GM18519 (cell line): Measurements from ENCODE around the gene TRERF1.
"Not testable (repeated sequence)": the region's sequence is repeated elsewhere in the genome, so short reads cannot be mapped to it uniquely, and the experiment has no call there.

Experiments used
- ATAC-seq: cut with Tn5 transposase; IDR thresholded peaks from one replicate; pipeline ENCODE4 v1.9.1; 2021; ENCODE audit warnings: mild to moderate bottlenecking, moderate library complexity; ENCODE audit not compliant: unreplicated experiment, low FRiP score

The TRERF1 gene

GRCh38 chr6:42450477-42451332 lies 1.0 kb downstream of the TRERF1 start:
- no peak for ATAC-seq

GRCh38 chr6:42449917-42450476 lies 1.7 kb downstream of the TRERF1 start:
- no peak for ATAC-seq

DNA sequence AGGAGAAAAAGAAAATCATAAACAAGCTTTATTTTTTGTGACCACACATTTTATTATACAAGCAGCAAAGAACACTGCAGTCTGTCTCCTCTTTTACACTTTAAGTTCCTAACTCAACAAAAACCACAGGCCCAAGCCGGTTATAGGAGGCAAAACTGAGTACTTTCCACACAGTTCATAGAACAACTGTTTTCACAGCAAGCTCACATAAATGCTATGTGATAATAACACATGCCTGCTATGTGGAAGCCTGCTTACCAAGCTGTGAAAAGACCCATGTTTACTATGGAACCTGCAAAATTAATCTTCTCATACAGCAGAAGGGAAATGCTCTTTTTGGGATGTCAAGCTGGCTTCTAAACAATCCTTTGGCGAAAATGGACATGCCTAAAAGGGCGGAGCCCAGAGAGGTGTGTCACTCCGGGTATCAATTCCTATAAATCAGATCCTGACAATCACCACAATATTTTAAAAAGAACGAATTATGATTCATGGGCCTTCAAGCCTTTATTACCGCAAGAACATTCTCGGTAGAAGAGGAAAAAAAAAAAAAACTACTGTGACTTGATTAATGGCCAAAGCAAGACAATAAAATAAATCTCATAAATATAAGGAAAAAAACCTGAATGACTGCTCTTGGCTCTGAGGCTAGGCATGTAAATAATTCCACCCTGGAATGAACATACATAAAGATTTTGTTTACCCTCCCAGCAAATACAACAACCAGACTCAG lies 2.6 kb downstream of the TRERF1 start:
- no peak for ATAC-seq

DNA sequence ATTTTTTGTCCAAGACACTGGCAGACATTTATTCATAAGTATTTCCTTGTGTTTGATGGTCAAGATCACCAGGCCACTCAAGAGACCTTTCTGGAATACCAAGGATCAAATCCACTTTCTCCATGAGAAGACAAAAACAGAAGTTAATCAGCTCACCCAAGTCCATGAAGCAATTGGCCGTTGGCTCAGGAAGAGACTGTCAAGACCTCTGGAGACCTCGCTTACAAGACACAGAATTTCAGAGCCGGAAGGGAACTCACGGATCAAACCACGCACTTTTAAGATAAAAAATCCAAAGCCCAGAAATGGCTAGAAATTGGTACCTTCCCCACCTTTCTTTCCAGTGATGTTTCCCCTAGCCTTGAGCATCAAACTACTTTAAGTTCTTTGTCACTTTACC lies 3.3 kb downstream of the TRERF1 start:
- ATAC-seq = no peak

- no peak for ATAC-seq
Measured at GRCh38 chr6:42446996-42447395, 4.7 kb downstream of the TRERF1 start.

GRCh38 chr6:42446370-42446769 lies 5.4 kb downstream of the TRERF1 start:
- no peak for ATAC-seq

- not testable (repeated sequence) for ATAC-seq
Measured at GRCh38 chr6:42445955-42446354, 5.8 kb downstream of the TRERF1 start.

- ATAC-seq = no peak
Measured at GRCh38 chr6:42443312-42444060, 8.2 kb downstream of the TRERF1 start.

DNA sequence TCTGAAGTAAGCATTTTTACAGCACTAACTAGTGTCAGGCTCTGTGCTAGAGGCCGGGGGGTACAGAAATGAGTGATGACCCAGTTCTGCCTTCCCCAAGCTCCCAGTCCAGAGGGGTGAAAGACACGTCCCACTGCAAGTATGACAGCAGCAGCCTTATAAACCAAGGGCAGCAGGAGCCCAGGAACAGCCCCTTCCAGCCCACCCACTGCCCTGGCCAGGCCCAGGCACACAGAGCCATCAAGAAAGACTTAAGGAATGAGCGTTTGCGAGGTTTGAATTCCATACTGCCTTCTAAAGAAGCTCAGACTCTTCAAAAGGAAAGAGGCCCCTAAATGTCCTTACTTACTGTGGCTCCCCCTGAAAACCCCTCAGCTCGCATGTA lies 10.0 kb downstream of the TRERF1 start:
- ATAC-seq = no peak

- ATAC-seq = no peak
Measured at GRCh38 chr6:42440778-42441696, 10.7 kb downstream of the TRERF1 start.

- ATAC-seq = no peak
Measured at GRCh38 chr6:42440027-42440426, 11.7 kb downstream of the TRERF1 start.

DNA sequence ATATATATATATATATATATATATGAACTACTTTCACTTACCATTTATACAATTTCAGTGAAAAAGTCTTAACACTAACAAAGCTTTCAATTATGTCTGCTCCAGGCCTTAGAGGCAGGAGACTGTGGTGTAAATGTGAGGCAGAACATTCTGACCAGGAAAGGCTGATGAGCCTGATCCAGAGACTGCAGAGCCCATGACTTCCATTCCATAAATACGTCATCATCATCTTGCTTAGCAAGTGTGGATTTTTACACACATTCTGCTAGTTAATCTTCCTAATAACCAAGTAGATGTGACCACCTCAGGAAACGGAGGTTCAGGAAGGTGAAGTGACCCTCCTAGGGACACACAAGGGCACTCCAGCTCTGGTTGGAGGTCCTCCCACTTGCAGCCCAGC lies 14.9 kb downstream of the TRERF1 start:
- ATAC-seq = no peak

DNA sequence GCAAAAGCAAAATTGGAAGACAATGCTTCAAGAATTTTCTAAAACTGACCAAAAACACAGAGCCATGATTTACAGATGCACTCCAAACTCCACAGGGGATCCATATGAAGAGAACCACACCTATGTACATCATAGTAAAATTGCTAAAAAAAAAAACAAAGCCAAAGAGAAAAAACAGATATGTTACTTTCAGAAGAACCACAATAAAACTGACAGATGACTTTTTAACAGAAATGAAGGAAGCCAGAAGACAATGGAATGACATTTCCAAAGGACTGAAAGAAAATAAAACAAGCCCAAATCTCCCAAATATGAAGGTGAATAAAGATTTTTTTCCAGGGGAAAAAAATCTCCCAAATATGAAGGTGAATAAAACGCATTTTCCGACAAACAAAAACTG lies 17.5 kb downstream of the TRERF1 start:
- no peak for ATAC-seq

DNA sequence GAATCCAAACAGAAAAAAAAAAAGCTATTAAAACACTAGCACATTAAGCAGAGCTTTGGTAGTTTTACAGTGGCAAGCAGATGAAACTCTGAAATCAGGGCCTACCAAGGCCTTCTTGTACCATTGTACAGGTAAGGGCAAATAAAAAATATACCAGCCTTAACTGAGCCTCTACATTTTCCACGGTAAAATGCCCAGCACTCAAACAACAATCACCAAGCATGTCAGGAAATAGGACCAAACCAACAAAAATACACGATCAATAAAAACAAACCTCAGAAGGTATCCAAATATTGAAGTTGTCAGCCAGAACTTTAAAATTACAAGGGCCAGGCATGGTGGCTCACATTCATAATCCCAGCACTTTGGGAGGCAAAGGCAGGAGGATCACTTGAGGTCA lies 18.3 kb downstream of the TRERF1 start:
- ATAC-seq = no peak

DNA sequence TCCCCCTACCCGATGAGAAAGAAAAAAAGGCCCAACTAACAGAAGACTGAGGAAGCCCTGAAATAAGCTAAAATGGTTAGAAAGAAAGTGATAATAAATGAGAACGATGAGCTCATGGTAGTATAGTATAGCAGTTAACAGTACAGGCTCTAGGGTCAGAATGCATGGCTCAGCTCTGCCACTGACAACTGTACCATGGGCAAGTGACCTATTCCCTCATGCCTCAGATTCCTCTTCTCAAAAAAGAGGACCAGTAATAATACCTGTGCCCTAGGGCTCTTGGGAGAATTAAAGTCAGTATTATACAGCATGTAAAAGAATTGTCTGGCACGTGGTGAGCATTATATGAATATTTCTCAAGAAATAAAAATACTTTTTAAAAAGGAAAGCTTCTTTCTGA lies 19.8 kb downstream of the TRERF1 start:
- no peak for ATAC-seq

DNA sequence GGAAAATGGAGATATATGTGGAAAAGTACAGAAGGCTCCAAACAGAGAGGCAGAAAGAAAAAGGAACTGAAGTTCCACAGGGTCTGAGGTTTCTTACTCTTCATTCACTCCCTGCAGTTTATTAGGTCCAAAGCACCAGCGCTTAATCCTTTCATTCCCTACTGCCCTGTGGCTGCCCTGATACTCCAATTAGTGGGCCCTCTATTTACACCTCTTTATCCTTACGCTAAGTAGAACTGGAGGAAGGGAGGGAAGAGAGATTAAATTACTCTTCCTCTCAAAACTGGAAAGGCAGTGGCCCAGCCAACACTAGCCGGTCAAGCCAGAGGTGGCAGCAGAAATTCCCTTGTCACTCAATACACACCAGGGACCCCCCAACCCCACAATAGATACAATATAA lies 20.4 kb downstream of the TRERF1 start:
- no peak for ATAC-seq

DNA sequence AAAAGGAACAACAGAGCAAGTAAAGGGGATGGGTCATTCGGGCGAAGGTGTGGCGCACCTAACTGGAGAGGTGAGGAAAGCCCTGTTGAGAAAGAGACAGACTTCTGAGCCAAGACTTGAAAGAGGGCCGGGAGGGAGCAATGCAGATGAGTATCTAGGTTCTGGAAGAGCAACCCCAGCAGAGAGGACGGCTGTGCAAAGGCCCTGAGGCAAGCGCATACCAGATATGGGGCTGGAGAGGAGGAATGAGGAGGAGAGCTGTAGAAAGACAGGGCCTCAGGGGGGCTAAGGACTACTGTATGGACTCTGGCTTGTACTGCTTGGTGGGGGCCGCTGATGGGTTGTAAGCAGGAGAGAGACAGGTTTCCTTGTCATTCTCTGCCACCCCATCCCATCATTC lies 21.9 kb downstream of the TRERF1 start:
- ATAC-seq = no peak

DNA sequence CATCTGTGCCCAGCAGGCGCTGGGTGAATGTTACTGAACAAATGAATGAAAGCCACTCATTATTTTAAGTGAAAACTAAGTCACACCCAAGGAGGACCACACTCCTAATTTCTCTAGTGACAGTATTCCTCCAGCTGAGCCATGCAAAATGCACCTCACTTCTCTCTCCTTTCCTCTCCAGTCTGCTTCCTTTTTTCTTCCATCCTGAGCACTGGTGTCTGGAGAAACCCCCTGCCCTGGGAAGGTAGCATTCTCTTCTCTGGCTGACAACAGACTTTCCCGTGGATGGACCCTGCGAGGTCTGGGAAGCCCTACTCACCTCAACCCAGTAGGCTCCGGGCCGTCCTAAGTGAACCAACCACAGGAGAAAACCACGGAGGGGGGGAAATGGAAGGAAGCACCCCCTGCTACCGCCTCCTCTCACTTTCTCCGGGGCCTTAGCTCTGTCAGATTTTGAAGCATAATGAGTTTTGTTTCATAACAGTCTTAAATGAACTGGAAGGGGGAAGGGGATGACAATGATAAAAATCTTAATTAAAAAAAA lies 22.6 kb downstream of the TRERF1 start:
- ATAC-seq = no peak

DNA sequence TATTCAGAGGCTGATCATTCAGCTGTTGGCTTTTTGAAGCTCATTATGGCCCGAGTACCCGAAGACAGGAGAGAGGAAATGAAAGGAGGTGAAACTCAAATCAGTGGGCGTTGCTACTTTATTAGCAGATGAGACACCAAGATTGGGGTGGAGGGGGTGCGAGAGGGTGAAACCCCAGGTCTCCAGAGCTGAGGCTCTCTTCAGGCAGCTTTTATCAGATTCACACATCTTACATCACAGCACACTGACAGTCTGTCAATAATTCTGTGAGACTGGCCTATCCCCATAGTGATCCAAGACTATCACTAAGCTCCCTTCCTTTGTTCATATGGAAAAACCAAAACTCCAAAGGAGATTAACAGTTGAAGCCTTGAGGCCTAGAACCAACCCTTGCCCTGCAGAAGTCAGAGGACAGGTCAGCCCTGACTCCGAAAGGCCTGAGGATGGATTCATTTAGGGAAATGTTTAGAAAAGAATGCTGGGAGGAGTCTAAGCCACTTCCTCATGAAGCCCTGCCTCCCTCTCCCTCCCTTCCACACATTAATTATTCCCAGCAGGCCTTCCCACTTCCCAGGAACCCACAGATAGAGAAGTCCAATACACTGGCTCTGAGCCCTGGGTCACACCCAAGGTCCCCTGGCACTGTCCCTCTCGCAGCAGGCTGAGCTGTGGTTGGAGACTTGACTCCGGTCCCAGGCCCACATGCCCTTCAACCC lies 23.2 kb downstream of the TRERF1 start:
- no peak for ATAC-seq
